ENCODE results near the gene STRN.
"Not testable (repeated sequence)": the region's sequence is repeated elsewhere in the genome, so short reads cannot be mapped to it uniquely, and the experiment has no call there.

Gene STRN

DNA sequence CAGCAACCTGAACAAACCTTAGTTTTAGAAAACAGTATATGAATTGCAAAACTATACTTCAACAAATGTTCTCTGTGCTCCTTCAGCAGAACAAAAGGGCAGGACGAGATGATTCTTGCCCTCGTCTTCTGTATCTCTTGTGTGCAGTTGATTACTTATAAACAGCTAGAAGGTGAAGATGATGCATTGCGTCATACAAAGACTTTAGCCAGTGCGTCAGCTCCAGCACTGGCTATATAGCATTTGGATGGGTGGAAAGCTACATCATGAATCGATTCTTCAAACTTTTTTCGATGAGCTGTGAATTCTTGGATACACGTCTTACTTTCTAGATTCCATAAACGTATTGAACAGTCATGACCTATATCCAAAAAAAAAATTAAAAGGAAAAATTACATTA lies 117.1 kb downstream of the STRN start:
- DNase-seq (ENCODE audit: low read depth, low spot score), result no peak
- in situ Hi-C loops (cut with HindIII; ENCODE audit: low sequenced_read_pairs), result no loop called here
- TF ChIP-seq, protein P1, sequence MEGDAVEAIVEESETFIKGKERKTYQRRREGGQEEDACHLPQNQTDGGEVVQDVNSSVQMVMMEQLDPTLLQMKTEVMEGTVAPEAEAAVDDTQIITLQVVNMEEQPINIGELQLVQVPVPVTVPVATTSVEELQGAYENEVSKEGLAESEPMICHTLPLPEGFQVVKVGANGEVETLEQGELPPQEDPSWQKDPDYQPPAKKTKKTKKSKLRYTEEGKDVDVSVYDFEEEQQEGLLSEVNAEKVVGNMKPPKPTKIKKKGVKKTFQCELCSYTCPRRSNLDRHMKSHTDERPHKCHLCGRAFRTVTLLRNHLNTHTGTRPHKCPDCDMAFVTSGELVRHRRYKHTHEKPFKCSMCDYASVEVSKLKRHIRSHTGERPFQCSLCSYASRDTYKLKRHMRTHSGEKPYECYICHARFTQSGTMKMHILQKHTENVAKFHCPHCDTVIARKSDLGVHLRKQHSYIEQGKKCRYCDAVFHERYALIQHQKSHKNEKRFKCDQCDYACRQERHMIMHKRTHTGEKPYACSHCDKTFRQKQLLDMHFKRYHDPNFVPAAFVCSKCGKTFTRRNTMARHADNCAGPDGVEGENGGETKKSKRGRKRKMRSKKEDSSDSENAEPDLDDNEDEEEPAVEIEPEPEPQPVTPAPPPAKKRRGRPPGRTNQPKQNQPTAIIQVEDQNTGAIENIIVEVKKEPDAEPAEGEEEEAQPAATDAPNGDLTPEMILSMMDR (IDR thresholded peaks at IDR 0.05; ENCODE audit: low read depth, low read length), result no peak
- H3K4me3 ChIP-seq (ENCODE audit: low read depth, low read length), result no peak overlapping the region

DNA sequence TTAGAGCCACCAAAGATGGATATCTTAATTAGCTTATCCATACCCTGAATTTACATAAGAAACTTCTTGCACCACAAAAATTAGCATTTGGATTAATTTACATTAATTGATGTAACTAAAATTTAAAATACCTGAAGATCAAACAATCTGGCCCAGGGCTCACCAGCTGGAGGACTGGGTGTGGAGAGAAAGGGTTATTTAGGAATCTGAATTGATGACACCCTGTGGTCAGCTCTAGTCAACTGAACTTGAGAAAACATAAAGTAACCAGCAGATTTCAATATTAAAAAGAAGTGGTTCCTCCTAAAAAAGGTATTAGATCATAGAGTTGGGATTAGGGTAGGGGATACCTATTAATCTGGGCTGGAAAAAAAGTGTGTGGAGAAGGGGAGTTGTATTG lies 122.5 kb downstream of the STRN start:
- no peak for DNase-seq (ENCODE audit: low read depth, low spot score)
- in situ Hi-C loops (cut with HindIII; ENCODE audit: low sequenced_read_pairs), result no loop called here
- no peak overlapping the region for H3K4me3 ChIP-seq (ENCODE audit: low read depth, low read length)
- TF ChIP-seq, protein P1 (IDR thresholded peaks at IDR 0.05; ENCODE audit: low read depth, low read length), result no peak

DNA sequence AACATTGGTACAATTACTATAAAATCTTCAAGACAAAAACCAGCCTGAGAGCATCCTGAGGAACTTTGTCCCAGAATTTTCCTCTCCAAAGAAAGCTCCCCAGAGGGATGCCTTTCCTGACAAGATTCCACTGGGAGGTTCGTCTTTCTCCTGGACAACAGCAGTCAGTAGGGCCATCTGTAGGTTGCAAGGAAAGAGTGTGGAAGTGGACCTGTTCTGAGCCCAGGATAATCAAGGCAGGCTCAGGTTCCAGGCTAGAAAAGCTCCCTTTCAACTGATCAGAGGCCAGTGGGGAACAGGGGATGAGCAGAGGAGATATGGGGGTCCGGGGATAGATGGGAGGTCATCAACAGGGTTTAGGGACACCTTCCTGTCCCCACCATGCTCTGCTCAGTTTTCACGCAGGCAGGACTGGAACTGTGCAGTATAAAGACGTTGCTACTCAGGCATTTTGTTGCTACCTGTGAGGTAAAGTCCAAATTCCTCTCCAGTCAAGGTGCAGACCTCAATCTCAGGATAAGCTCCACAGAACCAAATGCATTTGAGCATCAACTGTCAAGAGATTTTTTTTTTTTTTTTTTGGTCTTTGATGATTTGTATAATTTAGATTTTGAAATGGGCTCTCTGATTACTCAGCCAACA lies 126.2 kb downstream of the STRN start:
- in situ Hi-C loops (cut with HindIII; ENCODE audit: low sequenced_read_pairs), result no loop called here
- TF ChIP-seq, protein P1 (IDR thresholded peaks at IDR 0.05; ENCODE audit: low read depth, low read length), result no peak
- DNase-seq (ENCODE audit: low read depth, low spot score), result no peak
- no peak overlapping the region for H3K4me3 ChIP-seq (ENCODE audit: low read depth, low read length)

DNA sequence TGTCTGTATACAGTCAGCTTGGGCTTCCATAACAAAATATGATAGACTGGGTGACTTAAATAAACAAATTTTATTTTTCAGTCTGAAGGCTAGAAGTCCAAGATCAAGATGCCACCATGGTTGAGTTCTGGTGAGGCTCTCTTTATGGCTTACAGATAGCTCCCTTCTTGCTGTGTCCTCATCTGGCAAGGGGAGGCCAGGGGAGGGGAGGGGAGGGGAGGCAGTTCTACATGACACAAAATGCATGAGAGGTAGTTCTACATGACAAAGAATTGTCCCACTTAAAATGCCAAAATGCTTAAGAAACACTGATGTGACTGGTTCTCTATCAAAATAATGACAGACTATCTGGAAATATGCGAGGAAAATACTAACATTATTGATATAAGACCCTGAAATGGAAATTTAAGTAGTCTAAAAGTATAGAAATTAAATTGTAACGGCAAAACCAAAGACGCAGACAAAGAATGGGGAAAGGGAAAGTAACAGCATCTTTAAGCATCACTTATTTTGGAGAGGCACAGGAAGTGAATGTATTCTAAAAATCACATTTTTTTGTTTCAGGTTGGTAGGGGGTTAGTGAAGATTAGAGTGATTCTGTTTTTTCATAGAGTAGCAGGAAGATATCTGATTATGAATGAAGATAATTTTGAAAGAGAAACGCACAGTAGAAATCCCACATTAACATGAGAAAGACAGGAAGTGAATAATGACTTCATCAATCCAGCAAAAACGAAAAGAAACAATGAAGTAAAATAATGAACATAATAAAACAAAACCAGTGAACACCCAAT lies 131.4 kb downstream of the STRN start:
- DNase-seq (ENCODE audit: low read depth, low spot score), result no peak
- in situ Hi-C loops (cut with HindIII; ENCODE audit: low sequenced_read_pairs), result no loop called here
- H3K4me3 ChIP-seq (ENCODE audit: low read depth, low read length), result no peak overlapping the region
- TF ChIP-seq, protein P1 (IDR thresholded peaks at IDR 0.05; ENCODE audit: low read depth, low read length), result no peak

DNA sequence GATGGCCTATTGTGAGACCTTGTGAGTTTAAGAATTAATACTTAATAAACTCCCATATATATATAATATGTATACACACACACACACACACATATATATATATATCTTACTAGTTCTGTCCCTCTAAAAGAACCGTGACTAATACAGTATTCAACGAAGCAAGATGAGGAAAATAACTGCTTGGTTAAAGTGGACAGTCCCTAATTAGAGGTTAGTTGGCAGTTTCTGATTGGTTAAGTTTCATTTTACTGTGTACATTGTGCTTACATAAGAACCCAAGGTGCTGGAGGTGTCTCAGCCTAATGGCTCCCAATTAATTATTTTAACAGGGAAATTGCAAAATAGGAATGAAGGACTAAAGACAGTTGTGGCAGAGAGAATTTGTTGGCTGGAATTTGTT lies 132.1 kb downstream of the STRN start:
- no peak overlapping the region for H3K4me3 ChIP-seq (ENCODE audit: low read depth, low read length)
- in situ Hi-C loops (cut with HindIII; ENCODE audit: low sequenced_read_pairs), result no loop called here
- TF ChIP-seq, protein P1 (IDR thresholded peaks at IDR 0.05; ENCODE audit: low read depth, low read length), result no peak
- DNase-seq (ENCODE audit: low read depth, low spot score), result no peak

DNA sequence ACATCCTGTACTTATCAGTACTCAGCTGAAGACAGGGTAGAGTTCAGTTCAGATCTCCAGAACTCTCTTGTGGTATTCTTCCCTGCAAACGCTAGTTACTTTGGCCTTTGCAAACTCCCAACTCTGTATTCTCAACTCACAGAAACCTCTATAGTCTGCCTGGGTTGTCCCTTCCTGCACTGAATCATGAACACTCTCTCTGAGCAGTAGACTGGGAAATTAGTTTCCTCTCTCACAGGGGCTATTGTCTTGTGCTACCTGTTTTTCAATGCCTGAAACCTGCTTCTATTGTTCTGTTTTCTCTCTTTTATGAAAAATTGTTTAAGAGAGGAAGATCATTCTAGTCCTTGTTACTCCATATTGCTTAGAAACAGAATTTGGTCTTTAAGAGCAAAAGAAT lies 135.2 kb downstream of the STRN start:
- in situ Hi-C loops (cut with HindIII; ENCODE audit: low sequenced_read_pairs), result no loop called here
- DNase-seq (ENCODE audit: low read depth, low spot score), result no peak
- no peak overlapping the region for H3K4me3 ChIP-seq (ENCODE audit: low read depth, low read length)
- TF ChIP-seq, protein P1 (IDR thresholded peaks at IDR 0.05; ENCODE audit: low read depth, low read length), result no peak

DNA sequence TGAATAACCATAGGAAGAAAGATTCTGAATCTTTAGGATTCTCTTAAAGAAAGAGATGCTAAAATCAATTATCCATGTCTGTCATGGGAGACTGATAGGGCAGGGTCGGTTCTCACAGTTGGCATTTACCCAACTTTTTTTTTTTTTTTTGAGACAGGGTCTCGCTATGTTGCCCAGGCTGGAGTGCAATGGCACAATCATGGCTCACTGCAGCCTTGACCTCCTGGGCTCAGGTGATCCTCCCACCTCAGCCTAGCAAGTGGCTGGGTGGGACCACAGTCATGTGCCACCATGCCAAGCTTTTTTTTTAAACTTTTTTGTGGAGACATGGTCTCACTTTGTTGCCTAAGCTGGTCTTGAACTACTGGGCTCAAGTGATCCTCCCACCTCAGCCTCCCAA lies 141.7 kb downstream of the STRN start:
- H3K4me3 ChIP-seq (ENCODE audit: low read depth, low read length); DNase-seq (ENCODE audit: low read depth, low spot score); in situ Hi-C loops (cut with HindIII; ENCODE audit: low sequenced_read_pairs): not testable (repeated sequence)
